ENCODE results near the gene UMODL1. TPM values are rescaled to one million over a fixed set of nuclear protein-coding genes. Genes with fewer than 3 reads are reported as not detected.

Gene UMODL1
- total and polyA plus RNA-seq, 9 donors, result 0.01 to 2.2 (median 0.24) TPM; not detected in 5

DNA sequence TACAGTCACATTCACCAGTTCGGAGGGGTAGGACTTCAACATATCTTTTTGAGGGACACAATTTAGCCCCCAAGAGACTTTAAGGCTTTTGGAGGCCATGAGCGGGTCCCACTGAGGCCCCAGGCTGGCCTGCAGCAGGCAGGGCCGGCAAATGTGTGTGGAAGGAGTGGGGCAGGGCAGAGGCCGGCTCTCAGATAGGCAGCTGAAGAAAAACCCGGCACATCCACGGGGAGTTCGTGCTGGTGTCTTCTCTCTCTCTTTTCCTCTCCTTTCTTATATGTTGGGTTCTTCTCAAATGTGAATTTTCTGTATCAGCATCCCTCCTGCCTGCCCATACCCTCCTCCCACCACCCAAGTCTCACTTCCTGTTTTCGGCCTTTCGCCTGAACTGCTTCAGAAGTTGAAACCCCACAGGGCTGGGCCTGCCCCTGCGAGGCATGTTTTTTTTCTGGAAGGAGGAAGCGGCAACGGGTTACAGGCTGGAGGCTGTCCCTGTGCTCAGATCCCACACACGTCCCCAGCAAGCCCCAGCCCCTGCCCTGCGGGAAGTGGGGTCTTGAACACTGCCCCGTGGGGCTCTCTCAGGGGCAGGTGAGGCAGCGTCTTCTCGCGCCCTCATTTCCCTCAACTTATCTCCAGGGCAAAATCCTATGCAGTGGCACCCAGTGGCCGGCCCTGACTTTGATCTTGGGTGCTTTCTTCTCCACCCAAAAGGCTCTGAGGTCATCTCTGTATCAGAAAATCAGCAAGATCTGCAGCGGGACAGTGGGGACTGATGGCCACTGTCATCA lies 9.7 kb upstream of the UMODL1 start:
- Histone ChIP-seq H3K4me3 (no peak overlapping the region), H3K4me1 (ENCODE audit: insufficient read depth) (no peaks in the 10 kb centered on the region), H3K27me3 (no peaks in the 10 kb centered on the region), H3K36me3 (no peaks in the 10 kb centered on the region), H3K9me3 (no peaks in the 10 kb centered on the region), H3K27ac (no peak overlapping the region)
- 82 to 87% (median 85%) methylated on average over 20 of the region's 20 CpGs for WGBS, 3 donors
- DNase-seq, result no peak
- intact Hi-C loops (cut with DNase I), result no loop called here
- TF ChIP-seq EP300 (IDR thresholded peaks at IDR 0.05) (no peak), CTCF (IDR thresholded peaks at IDR 0.05) (no peak), POLR2A (IDR thresholded peaks at IDR 0.05) (no peak)

DNA sequence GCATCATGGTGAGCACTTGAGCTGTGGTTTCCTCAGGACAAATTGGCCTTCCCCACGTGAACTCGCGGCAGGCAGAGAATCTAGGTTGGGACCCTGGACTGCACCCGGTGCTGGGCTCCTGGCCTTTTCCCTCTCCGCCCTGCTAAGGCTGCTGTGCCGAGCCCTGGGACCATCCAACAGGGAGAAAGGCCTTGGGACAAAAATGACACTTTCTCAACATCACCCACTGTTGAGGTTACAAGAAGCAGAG lies 9.2 kb upstream of the UMODL1 start:
- 84 to 96% (median 92%) methylated on average over 6 of the region's 6 CpGs for WGBS, 3 donors
- H3K36me3 ChIP-seq, result no peaks in the 10 kb centered on the region

DNA sequence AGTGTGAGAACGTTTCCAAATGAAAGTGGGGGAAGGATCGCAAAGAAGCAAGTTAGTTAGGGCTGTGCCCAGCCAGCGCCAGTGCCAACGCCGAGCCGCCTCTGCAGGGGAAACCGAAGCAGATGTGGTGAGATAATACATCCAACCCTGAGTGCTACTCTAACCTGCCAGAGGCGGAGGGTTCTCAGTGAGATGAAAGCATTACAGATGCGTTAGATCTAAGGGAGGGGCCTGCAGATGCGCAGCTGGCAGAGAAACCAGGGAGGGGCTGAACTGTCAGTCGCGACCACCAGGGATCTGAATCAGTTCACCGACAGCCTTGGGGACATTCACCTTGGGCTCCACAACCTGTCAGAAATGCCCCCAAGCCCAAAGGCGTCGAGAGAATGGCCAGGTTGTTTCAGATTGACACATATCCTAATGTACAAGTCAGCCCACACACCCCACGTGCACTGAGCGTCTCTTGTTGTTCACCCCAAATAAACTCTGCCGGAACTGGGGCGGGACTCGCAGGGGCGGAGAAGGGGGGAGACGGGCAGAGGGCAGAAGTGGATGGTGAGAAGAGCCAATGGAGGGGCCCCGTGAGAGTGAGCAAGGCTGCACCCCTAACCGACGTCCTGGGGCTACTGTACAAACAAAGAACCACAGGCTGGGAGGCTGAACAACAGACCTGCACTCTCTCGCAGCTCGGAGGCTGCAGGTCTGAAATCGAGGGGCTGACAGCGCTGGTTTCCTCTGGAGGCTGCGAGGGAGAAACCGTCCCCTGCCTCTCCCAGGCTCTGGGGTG lies 8.7 kb upstream of the UMODL1 start:
- TF ChIP-seq EP300 (IDR thresholded peaks at IDR 0.05), result no peak
- TF ChIP-seq CTCF (IDR thresholded peaks at IDR 0.05), result no peak
- TF ChIP-seq POLR2A (IDR thresholded peaks at IDR 0.05), result no peak
- DNase-seq, result no peak
- intact Hi-C loops (cut with DNase I), result no loop called here
- no peak overlapping the region for H3K4me3 ChIP-seq
- H3K27ac ChIP-seq, result no peak overlapping the region
- no peaks in the 10 kb centered on the region for H3K9me3 ChIP-seq
- 49 to 65% (median 59%) methylated on average over 31 of the region's 31 CpGs for WGBS, 3 donors
- no peaks in the 10 kb centered on the region for H3K27me3 ChIP-seq
- H3K4me1 ChIP-seq (ENCODE audit: insufficient read depth), result no peaks in the 10 kb centered on the region
- H3K36me3 ChIP-seq, result no peaks in the 10 kb centered on the region

More for the DNA sequence above, 9.2 kb upstream of the UMODL1 start:
- no peak for DNase-seq
- TF ChIP-seq CTCF (IDR thresholded peaks at IDR 0.05) (no peak), POLR2A (IDR thresholded peaks at IDR 0.05) (no peak), EP300 (IDR thresholded peaks at IDR 0.05) (no peak)
- Histone ChIP-seq H3K4me1 (ENCODE audit: insufficient read depth) (no peaks in the 10 kb centered on the region), H3K27ac (no peak overlapping the region), H3K27me3 (no peaks in the 10 kb centered on the region), H3K4me3 (no peak overlapping the region), H3K9me3 (no peaks in the 10 kb centered on the region)
- intact Hi-C loops (cut with DNase I), result no loop called here

- no peak for DNase-seq
- 38 to 45% (median 45%) methylated on average over 4 of the region's 4 CpGs for WGBS, 3 donors
- TF ChIP-seq EP300 (IDR thresholded peaks at IDR 0.05), result no peak
- no peak for TF ChIP-seq POLR2A (IDR thresholded peaks at IDR 0.05)
- TF ChIP-seq CTCF (IDR thresholded peaks at IDR 0.05), result no peak
These were observed 7.9 kb upstream of the UMODL1 start for GRCh38 chr21:42063191-42063570.

More at GRCh38 chr21:42063191-42063570, 7.9 kb upstream of the UMODL1 start:
- H3K36me3 ChIP-seq, result no peaks in the 10 kb centered on the region
- intact Hi-C loops (cut with DNase I), result no loop called here
- H3K27me3 ChIP-seq, result no peaks in the 10 kb centered on the region
- no peak overlapping the region for H3K27ac ChIP-seq
- no peaks in the 10 kb centered on the region for H3K9me3 ChIP-seq
- H3K4me1 ChIP-seq (ENCODE audit: insufficient read depth), result no peaks in the 10 kb centered on the region
- H3K4me3 ChIP-seq, result no peak overlapping the region

Measured in ovary (tissue), 9 donors.